ENCODE measurements around the gene DKKL1. TPM values are rescaled to one million over a fixed set of nuclear protein-coding genes. Genes with fewer than 3 reads are reported as not detected.
"Not testable (repeated sequence)": the region's sequence is repeated elsewhere in the genome, so short reads cannot be mapped to it uniquely, and the experiment has no call there.

The DKKL1 gene
- total RNA-seq, 2 experiments from 2014 or later: not detected

DNA sequence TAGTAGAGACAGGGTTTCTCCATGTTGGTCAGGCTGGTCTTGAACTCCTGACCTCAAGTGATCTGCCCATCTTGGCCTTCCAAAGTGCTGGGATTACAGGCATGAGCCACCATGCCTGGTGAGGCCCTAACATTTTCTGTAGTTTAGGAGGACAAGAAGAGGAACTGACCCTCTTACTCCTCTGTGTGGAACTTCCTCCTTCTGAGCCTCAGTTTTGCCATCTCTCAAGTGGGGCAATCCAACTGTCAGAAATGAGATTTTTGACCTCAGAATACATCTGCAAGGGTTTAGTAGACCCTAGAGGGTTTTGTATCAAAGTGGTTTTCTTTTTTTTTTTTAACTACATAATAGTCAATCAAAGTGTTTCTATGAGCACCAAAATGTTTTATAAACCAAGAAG is 2.4 kb downstream of the DKKL1 start:
- Mint-ChIP-seq H3K27me3 (ENCODE audit: low read depth) (peaks cover 24% of the 10 kb centered on the region), H3K27ac (no peak overlapping the region), H3K9me3 (ENCODE audit: insufficient read depth) (peaks cover 16% of the 10 kb centered on the region), H3K4me1 (ENCODE audit: low read depth) (peaks cover 5% of the 10 kb centered on the region), H3K4me3 (no peak overlapping the region), H3K36me3 (ENCODE audit: low read depth) (no peaks in the 10 kb centered on the region)
- POLR2A ChIA-PET: no interaction called here
- CTCF ChIA-PET: no interaction called here
- no peak for ATAC-seq
- DNase-seq: no peak

DNA sequence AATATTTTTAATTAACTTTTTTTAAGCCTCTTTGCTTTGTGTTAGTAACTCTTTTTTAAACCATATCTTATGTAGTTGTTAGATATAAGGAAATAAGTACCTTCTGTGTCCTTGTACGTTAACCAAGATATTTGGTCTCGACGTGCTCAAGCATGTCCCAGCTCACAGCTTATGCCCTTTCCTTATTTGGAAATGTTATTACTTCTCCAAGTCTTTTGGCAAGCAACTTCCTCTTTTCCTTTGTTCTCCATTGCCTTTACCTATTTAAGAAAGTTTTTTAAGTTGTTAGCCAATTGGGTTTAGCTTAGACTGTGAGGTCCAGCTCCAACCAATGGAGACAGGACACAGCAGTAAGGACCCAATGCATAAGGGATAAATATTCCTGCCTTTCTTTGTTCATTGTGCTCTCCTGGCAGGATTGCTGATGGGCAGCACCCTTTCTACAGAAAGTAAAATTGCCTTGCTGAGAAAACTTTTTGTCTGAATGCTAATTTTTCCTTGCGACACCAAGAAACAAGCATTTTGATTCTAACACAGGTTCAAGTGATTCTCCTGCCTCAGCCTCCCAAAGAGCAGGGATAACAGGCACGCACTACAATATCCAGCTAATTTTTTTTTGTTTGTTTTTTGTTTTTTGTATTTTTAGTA is 5.2 kb downstream of the DKKL1 start:
- H3K4me1 Mint-ChIP-seq (ENCODE audit: low read depth): no peaks in the 10 kb centered on the region
- no peak overlapping the region for H3K4me3 Mint-ChIP-seq
- DNase-seq (no peak), ATAC-seq (no peak)
- H3K36me3 Mint-ChIP-seq (ENCODE audit: low read depth): no peaks in the 10 kb centered on the region
- peaks cover 15% of the 10 kb centered on the region for H3K27me3 Mint-ChIP-seq (ENCODE audit: low read depth)
- H3K27ac Mint-ChIP-seq: no peak overlapping the region
- H3K9me3 Mint-ChIP-seq (ENCODE audit: insufficient read depth): peaks cover 16% of the 10 kb centered on the region
- CTCF ChIA-PET: no interaction called here
- POLR2A ChIA-PET: no interaction called here

GRCh38 chr19:49371184-49371583 is 7.5 kb downstream of the DKKL1 start:
- ChIA-PET POLR2A (no interaction called here), CTCF (no interaction called here)
- Mint-ChIP-seq H3K27ac (no peak overlapping the region), H3K4me1 (ENCODE audit: low read depth) (no peaks in the 10 kb centered on the region), H3K36me3 (ENCODE audit: low read depth) (no peaks in the 10 kb centered on the region), H3K4me3 (no peak overlapping the region), H3K27me3 (ENCODE audit: low read depth) (peaks cover 5% of the 10 kb centered on the region), H3K9me3 (ENCODE audit: insufficient read depth) (peaks cover 16% of the 10 kb centered on the region)
- DNase-seq (no peak), ATAC-seq (no peak)

- H3K27me3 Mint-ChIP-seq (ENCODE audit: low read depth); H3K27ac Mint-ChIP-seq; H3K4me1 Mint-ChIP-seq (ENCODE audit: low read depth); POLR2A ChIA-PET; H3K36me3 Mint-ChIP-seq (ENCODE audit: low read depth); H3K4me3 Mint-ChIP-seq; ATAC-seq; DNase-seq: not testable (repeated sequence)
- CTCF ChIA-PET: interaction anchor here (1.3 kb wide), 1 partner anchor 148 kb away, joined by 3 read pairs; no protein-coding TSS in a partner anchor
- peaks cover 16% of the 10 kb centered on the region for H3K9me3 Mint-ChIP-seq (ENCODE audit: insufficient read depth)
Observed at GRCh38 chr19:49373174-49373573, 9.5 kb downstream of the DKKL1 start.

DNA sequence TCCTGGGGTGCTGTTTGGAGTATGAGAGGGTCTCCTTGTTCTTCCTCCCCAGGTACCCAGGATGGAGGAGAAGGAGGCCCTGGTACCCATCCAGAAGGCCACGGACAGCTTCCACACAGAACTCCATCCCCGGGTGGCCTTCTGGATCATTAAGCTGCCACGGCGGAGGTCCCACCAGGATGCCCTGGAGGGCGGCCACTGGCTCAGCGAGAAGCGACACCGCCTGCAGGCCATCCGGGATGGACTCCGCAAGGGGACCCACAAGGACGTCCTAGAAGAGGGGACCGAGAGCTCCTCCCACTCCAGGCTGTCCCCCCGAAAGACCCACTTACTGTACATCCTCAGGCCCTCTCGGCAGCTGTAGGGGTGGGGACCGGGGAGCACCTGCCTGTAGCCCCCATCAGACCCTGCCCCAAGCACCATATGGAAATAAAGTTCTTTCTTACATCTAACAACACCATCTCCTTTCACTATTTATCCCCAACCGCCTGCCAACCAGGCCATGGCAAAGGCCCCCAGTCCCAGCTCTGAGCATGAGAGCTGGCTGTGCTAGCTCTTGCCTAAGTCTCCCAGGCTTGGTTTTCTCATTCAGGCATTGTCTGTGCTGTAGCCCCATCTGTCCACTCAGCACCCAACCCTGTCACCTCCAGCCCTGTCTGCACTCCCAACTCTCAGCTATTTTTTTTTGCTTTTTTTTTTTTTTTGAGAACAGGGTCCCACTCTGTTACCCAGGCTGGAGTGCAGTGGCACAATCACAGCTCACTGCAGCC is 11.2 kb downstream of the DKKL1 start:
- no peak for DNase-seq
- H3K9me3 Mint-ChIP-seq (ENCODE audit: insufficient read depth): peaks cover 4% of the 10 kb centered on the region
- no peaks in the 10 kb centered on the region for H3K36me3 Mint-ChIP-seq (ENCODE audit: low read depth)
- no peak overlapping the region for H3K27ac Mint-ChIP-seq
- no peak overlapping the region for H3K4me3 Mint-ChIP-seq
- peaks cover 8% of the 10 kb centered on the region for H3K27me3 Mint-ChIP-seq (ENCODE audit: low read depth)
- no peak for ATAC-seq
- ChIA-PET CTCF (interaction anchor here (0.6 to 1.5 kb wide), 3 partner anchors 16 to 201 kb away, joined by 3 read pairs; no protein-coding TSS in a partner anchor), POLR2A (no interaction called here)
- H3K4me1 Mint-ChIP-seq (ENCODE audit: low read depth): no peaks in the 10 kb centered on the region

DNA sequence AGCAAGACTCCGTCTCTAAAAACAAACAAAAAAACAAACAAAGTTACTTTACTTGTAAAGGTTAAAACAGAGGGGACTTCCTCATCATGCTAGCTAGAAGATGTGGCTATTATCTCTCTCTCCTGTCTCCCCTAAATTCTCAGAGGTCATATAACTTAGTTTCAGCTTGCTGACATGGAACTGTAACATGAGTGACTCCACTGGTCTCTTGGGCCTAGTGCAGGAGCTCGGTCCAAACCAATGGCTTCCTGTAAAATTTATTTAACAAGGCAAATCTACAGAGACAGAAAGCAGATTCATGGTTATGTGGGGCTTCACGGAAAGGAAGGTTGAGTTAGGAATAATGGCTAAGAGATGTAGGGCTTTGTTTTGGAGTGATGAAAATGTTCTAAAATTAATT is 14.8 kb downstream of the DKKL1 start:
- Mint-ChIP-seq H3K27me3 (ENCODE audit: low read depth) (peaks cover 5% of the 10 kb centered on the region), H3K4me3 (no peak overlapping the region), H3K9me3 (ENCODE audit: insufficient read depth) (peaks cover 9% of the 10 kb centered on the region), H3K27ac (no peak overlapping the region), H3K36me3 (ENCODE audit: low read depth) (no peaks in the 10 kb centered on the region), H3K4me1 (ENCODE audit: low read depth) (no peaks in the 10 kb centered on the region)
- CTCF ChIA-PET: no interaction called here
- POLR2A ChIA-PET: no interaction called here
- ATAC-seq (no peak), DNase-seq (no peak)

- ChIA-PET CTCF (interaction anchor here (1.6 to 1.7 kb wide), 2 partner anchors 11 to 166 kb away, joined by 3 to 5 read pairs; no protein-coding TSS in a partner anchor), POLR2A (no interaction called here)
- Mint-ChIP-seq H3K4me1 (ENCODE audit: low read depth) (no peaks in the 10 kb centered on the region), H3K27ac (no peak overlapping the region), H3K9me3 (ENCODE audit: insufficient read depth) (peaks cover 9% of the 10 kb centered on the region), H3K36me3 (ENCODE audit: low read depth) (no peaks in the 10 kb centered on the region), H3K4me3 (no peak overlapping the region), H3K27me3 (ENCODE audit: low read depth) (peaks cover 8% of the 10 kb centered on the region)
- ATAC-seq: no peak
- DNase-seq: no peak
Observed at GRCh38 chr19:49380391-49380790, 16.7 kb downstream of the DKKL1 start.

- ChIA-PET CTCF (interaction anchor here (1.8 kb wide), 1 partner anchor 9 kb away, joined by 9 read pairs; no protein-coding TSS in a partner anchor), POLR2A (no interaction called here)
- Mint-ChIP-seq H3K4me1 (ENCODE audit: low read depth) (peaks cover 2% of the 10 kb centered on the region), H3K27me3 (ENCODE audit: low read depth) (peaks cover 5% of the 10 kb centered on the region), H3K9me3 (ENCODE audit: insufficient read depth) (peaks cover 9% of the 10 kb centered on the region), H3K36me3 (ENCODE audit: low read depth) (no peaks in the 10 kb centered on the region), H3K27ac (no peak overlapping the region), H3K4me3 (no peak overlapping the region)
- DNase-seq (no peak), ATAC-seq (no peak)
Observed at GRCh38 chr19:49382639-49383038, 19.0 kb downstream of the DKKL1 start.

DNA sequence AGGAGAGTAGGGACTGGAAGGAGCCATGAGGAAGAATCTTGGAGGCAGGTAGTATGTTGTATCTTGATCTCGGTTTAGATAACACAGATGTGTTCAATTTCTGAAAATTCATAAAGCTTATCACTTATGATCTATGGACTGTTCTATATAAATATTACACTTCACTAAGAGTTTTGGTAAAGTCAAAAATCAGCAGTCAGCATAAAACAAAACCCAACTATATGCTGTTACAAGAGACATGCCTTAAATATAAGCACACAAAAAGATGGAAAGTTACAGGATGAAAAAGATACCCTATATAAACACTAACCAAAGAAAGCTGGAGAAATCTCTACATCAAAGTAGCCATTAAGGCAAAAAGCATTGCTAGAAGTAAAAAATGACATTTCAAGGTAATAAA is 19.9 kb downstream of the DKKL1 start:
- DNase-seq: no peak
- peaks cover 5% of the 10 kb centered on the region for H3K4me1 Mint-ChIP-seq (ENCODE audit: low read depth)
- ChIA-PET CTCF (interaction anchor here (0.8 to 1.8 kb wide), 2 partner anchors 8 to 56 kb away, joined by 3 to 9 read pairs; no protein-coding TSS in a partner anchor), POLR2A (no interaction called here)
- H3K27ac Mint-ChIP-seq: no peak overlapping the region
- ATAC-seq: no peak
- peaks cover 5% of the 10 kb centered on the region for H3K27me3 Mint-ChIP-seq (ENCODE audit: low read depth)
- H3K36me3 Mint-ChIP-seq (ENCODE audit: low read depth): no peaks in the 10 kb centered on the region
- peaks cover 9% of the 10 kb centered on the region for H3K9me3 Mint-ChIP-seq (ENCODE audit: insufficient read depth)
- no peak overlapping the region for H3K4me3 Mint-ChIP-seq

DNA sequence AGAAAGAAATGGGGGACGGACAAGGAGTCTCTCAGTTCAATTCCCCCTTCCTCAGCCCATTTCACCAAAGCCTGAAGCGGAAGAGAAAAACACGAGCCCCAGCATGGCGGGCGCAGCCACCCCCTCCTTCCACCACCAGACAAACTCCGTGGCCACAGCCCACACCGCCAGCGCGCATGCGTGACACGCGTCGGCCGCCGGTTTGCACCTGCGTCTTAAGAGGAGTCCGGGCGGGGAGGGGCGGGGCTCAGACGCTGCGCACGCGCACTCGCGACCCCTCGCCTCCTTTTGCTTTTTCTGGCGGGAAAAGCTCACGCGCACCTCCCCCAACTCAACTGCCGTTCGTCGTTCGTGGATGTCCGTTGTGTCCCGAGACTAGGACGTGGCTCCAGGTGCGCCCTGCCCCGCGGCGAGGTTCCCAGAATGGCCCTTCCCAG is 24.3 kb downstream of the DKKL1 start, which contains the start of gene KASH5:
TSS of gene KASH5 (plus strand) at position 314 of the 437 bp plus-strand sequence. CDS start 2,635 bp downstream, outside the sequence.
- Mint-ChIP-seq H3K36me3 (ENCODE audit: low read depth) (no peaks in the 10 kb centered on the region), H3K4me3 (no peak within 1 kb of the TSS), H3K27ac (peak within 1 kb of the TSS; percentile 72), H3K4me1 (ENCODE audit: low read depth) (peaks cover 24% of the 10 kb centered on the region), H3K9me3 (ENCODE audit: insufficient read depth) (no peaks in the 10 kb centered on the region), H3K27me3 (ENCODE audit: low read depth) (peaks cover 5% of the 10 kb centered on the region)
- ChIA-PET POLR2A (no interaction called here), CTCF (no interaction called here)
- DNase-seq: peak; percentile 80
- peak; percentile 31 for ATAC-seq

DNA sequence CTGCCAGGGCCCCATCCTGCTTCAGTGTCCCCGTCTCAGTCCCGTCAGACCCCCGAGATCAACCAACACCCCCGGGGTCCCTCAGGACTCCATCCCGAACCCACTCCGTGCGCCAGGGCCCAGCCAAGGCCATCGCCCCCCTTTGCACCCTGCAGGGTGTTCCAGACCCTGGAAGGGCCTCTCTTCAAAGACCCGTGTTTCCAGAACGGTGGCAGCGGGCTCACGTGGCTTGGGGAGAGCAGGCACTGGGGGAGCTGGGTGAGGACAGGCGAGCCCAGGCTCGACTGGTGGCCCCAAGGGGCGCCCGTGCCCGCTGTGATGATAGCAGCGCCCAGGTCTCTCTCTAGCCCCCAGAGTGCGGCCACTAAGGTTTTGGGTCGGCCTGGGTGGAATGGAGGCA is 25.7 kb downstream of the DKKL1 start:
- H3K27ac Mint-ChIP-seq: no peak overlapping the region
- ChIA-PET POLR2A (no interaction called here), CTCF (interaction anchor here (3.4 kb wide), 1 partner anchor 80 kb away, joined by 51 read pairs; no protein-coding TSS in a partner anchor)
- no peaks in the 10 kb centered on the region for H3K9me3 Mint-ChIP-seq (ENCODE audit: insufficient read depth)
- peaks cover 2% of the 10 kb centered on the region for H3K27me3 Mint-ChIP-seq (ENCODE audit: low read depth)
- ATAC-seq (no peak), DNase-seq (no peak)
- no peak overlapping the region for H3K4me3 Mint-ChIP-seq
- no peaks in the 10 kb centered on the region for H3K36me3 Mint-ChIP-seq (ENCODE audit: low read depth)
- peaks cover 24% of the 10 kb centered on the region for H3K4me1 Mint-ChIP-seq (ENCODE audit: low read depth)

Data from activated CD8-positive, alpha-beta T cell treated with anti-CD3 and anti-CD28 coated beads, Interleukin-2, amount 10 ng/mL, durations not matched to agents 7 days and 5 days (primary cell).